Measurements from ENCODE around the gene HGF. TPM values are rescaled to one million over a fixed set of nuclear protein-coding genes. Genes with fewer than 3 reads are reported as not detected.

Gene HGF
- total and polyA plus RNA-seq, 8 donors: 0.42 to 8.0 (median 0.86) TPM

DNA sequence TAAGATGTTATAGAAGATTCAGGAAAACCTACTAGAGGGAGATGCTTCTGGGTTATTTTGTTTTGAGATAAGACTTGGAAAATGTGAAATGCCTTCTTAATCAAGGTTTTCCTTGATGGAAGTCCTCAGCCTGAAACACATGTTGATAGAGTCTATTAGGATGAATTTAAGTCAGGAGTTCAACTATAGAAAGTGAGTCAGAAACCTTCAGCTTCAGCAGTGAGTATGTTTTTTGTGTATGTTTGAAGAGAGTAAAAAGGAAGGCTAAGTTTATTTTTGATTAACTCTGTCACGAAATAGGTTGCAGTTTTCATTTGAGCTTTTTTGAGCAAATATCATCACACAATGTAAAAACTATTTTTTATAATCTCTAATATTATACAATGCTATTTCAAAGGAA is 114.6 kb downstream of the HGF start:
- no peak overlapping the region for H3K4me3 ChIP-seq
- 56 to 66% methylated on average over 1 of the region's 1 CpG for WGBS, 2 donors
- FAIRE-seq (no peak), ATAC-seq (no peak), DNase-seq (no peak)
- no peaks in the 10 kb centered on the region for H3K36me3 ChIP-seq
- no peaks in the 10 kb centered on the region for H3K9me3 ChIP-seq
- intact Hi-C loops (cut with DNase I): no loop called here
- H3K4me1 ChIP-seq: no peaks in the 10 kb centered on the region
- no peak for TF ChIP-seq CTCF (IDR thresholded peaks at IDR 0.05)
- no peak overlapping the region for H3K27ac ChIP-seq
- no peaks in the 10 kb centered on the region for H3K27me3 ChIP-seq

- Histone ChIP-seq H3K4me1 (no peaks in the 10 kb centered on the region), H3K36me3 (no peaks in the 10 kb centered on the region), H3K9me3 (no peaks in the 10 kb centered on the region), H3K4me3 (no peak overlapping the region), H3K27me3 (no peaks in the 10 kb centered on the region), H3K27ac (no peak overlapping the region)
- intact Hi-C loops (cut with DNase I): no loop called here
- no peak for ATAC-seq
- FAIRE-seq: no peak
- DNase-seq: no peak
- no peak for TF ChIP-seq CTCF (IDR thresholded peaks at IDR 0.05)
- 70 to 93% methylated on average over 1 of the region's 1 CpG for WGBS, 2 donors
Observed at GRCh38 chr7:81652225-81652624, 117.6 kb downstream of the HGF start.
